WTC11 (cell line): Measurements from ENCODE around the gene STAT3. TPM values are rescaled to one million over a fixed set of nuclear protein-coding genes. Genes with fewer than 3 reads are reported as not detected.
"Not testable (repeated sequence)": the region's sequence is repeated elsewhere in the genome, so short reads cannot be mapped to it uniquely, and the experiment has no call there.

Experiments used
- ATAC-seq: fragments of 200-7000 bp; cut with Tn5 transposase; 2 replicates; pipeline ENCODE4 v1.10.0; 2021; ENCODE audit warnings: mild to moderate bottlenecking, moderate library complexity
- CTCF ChIA-PET: fragments of 300-600 bp; sonication (Branson Sonifier 250); formaldehyde crosslinking; loops from one replicate; lab custom pipeline; 2021; ENCODE audit warnings: antibody characterized with exemption; lab: Charles Lee
- POLR2A ChIA-PET: fragments of 350-600 bp; sonication (Branson Sonifier 250); formaldehyde crosslinking; loops from one replicate; lab custom pipeline; 2021; ENCODE audit warnings: antibody characterized with exemption; lab: Charles Lee
- DNase-seq: peaks from one replicate; pipeline ENCODE4 v3.0.0; 2021; ENCODE audit warnings: low spot score
- H3K27ac Mint-ChIP-seq: 2 replicates; pipeline ENCODE4 v1.8.0; 2021; ENCODE audit warnings: mixed read lengths
- H3K27me3 Mint-ChIP-seq: 2 replicates; pipeline ENCODE4 v1.8.0; 2021; ENCODE audit warnings: low read depth, mild to moderate bottlenecking, moderate library complexity, mixed read lengths
- H3K36me3 Mint-ChIP-seq: 2 replicates; pipeline ENCODE4 v1.8.0; 2021; ENCODE audit warnings: mixed read lengths
- H3K4me1 Mint-ChIP-seq: 2 replicates; pipeline ENCODE4 v1.8.0; 2022; ENCODE audit warnings: mixed read lengths
- H3K4me3 Mint-ChIP-seq: 2 replicates; pipeline ENCODE4 v1.8.0; 2021; ENCODE audit warnings: mild to moderate bottlenecking, moderate library complexity, mixed read lengths
- H3K9me3 Mint-ChIP-seq: 2 replicates; pipeline ENCODE4 v1.8.0; 2021; ENCODE audit warnings: mixed read lengths
- AR ChIP-seq: fragments of 250-450 bp; sonication (Bioruptor Pico); IDR thresholded peaks from 2 replicates; pipeline ENCODE4 v1.9.0; 2021; ENCODE audit warnings: mild to moderate bottlenecking
- FOXK1 ChIP-seq: sonication (generic); formaldehyde crosslinking; IDR thresholded peaks from 2 replicates; pipeline ENCODE4 v1.8.0; 2022; ENCODE audit warnings: mild to moderate bottlenecking, moderate library complexity, missing genetic modification reagents
- FOXP4 ChIP-seq: sonication (generic); formaldehyde crosslinking; IDR thresholded peaks from 2 replicates; pipeline ENCODE4 v1.8.0; 2022; ENCODE audit warnings: mild to moderate bottlenecking, missing genetic modification reagents
- IRF2 ChIP-seq: sonication (generic); formaldehyde crosslinking; IDR thresholded peaks from 2 replicates; pipeline ENCODE4 v1.8.0; 2022; ENCODE audit warnings: low read depth, missing genetic modification reagents, borderline replicate concordance
- SP1 ChIP-seq: sonication (generic); formaldehyde crosslinking; conservative IDR thresholded peaks from 2 replicates; pipeline ENCODE4 v1.8.1; 2022; ENCODE audit warnings: missing genetic modification reagents
- TEAD4 ChIP-seq: sonication (generic); formaldehyde crosslinking; IDR thresholded peaks from 2 replicates; pipeline ENCODE4 v1.8.0; 2022; ENCODE audit warnings: mild to moderate bottlenecking, missing genetic modification reagents
- ZBTB21 ChIP-seq: sonication (generic); formaldehyde crosslinking; IDR thresholded peaks from 2 replicates; pipeline ENCODE4 v1.8.1; 2023; ENCODE audit warnings: mild to moderate bottlenecking, missing genetic modification reagents, borderline replicate concordance
- ZNF263 ChIP-seq: sonication (generic); formaldehyde crosslinking; IDR thresholded peaks from 2 replicates; pipeline ENCODE4 v1.8.1; 2022; ENCODE audit warnings: low read depth, mild to moderate bottlenecking, moderate library complexity, missing genetic modification reagents
- ZNF317 ChIP-seq: sonication (generic); formaldehyde crosslinking; IDR thresholded peaks from 2 replicates; pipeline ENCODE4 v1.8.1; 2023; ENCODE audit warnings: low read depth, mild to moderate bottlenecking, moderate library complexity, missing genetic modification reagents, borderline replicate concordance
- ZNF396 ChIP-seq: fragments of 250-450 bp; sonication (Bioruptor Pico); IDR thresholded peaks from 2 replicates; pipeline ENCODE4 v1.8.0; 2021; ENCODE audit warnings: mild to moderate bottlenecking, moderate library complexity, borderline replicate concordance
- ZSCAN18 ChIP-seq: fragments of 250-450 bp; sonication (Bioruptor Pico); IDR thresholded peaks from 2 replicates; pipeline ENCODE4 v2.1.2; 2022; ENCODE audit warnings: mild to moderate bottlenecking, moderate library complexity
- total RNA-seq: library from RNA; stranded (reverse); gene quantifications from 3 replicates; pipeline ENCODE4 v1.2.3, GENCODE V29; 2021
- TF ChIP-seq, protein P1 (sequence below): sonication (generic); formaldehyde crosslinking; IDR thresholded peaks from 2 replicates; pipeline ENCODE4 v1.8.0; 2022; ENCODE audit warnings: mild to moderate bottlenecking, missing genetic modification reagents

Gene STAT3
- total RNA-seq, 1 experiment from 2014 or later = 98.0 TPM

- TF ChIP-seq AR (CRISPR knock-in tag) (no peak), ZSCAN18 (CRISPR knock-in tag) (no peak), FOXP4 (CRISPR knock-in tag) (no peak), FOXK1 (CRISPR knock-in tag) (peak; percentile 23; the same call in 1 of the 2 replicates)
Observed at GRCh38 chr17:42322382-42323267, 65.6 kb downstream of the STAT3 start (continued).

- H3K4me3 Mint-ChIP-seq = no peak overlapping the region
- ATAC-seq (no peak), DNase-seq (no peak)
- no peak overlapping the region for H3K27ac Mint-ChIP-seq
- POLR2A ChIA-PET = interaction anchor here (0.8 kb wide), 1 partner anchor 77 kb away, joined by 3 read pairs; no protein-coding TSS in a partner anchor
- no peak for TF ChIP-seq ZNF263 (CRISPR knock-in tag)
- no peak for TF ChIP-seq SP1 (CRISPR knock-in tag)
- no peak for TF ChIP-seq ZNF317 (CRISPR knock-in tag)
- TF ChIP-seq IRF2 (CRISPR knock-in tag) = no peak
- TF ChIP-seq ZNF396 = no peak
- no peak for TF ChIP-seq TEAD4 (CRISPR knock-in tag)
- TF ChIP-seq ZBTB21 (CRISPR knock-in tag) = no peak
- TF ChIP-seq, protein P1, sequence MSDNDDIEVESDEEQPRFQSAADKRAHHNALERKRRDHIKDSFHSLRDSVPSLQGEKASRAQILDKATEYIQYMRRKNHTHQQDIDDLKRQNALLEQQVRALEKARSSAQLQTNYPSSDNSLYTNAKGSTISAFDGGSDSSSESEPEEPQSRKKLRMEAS = no peak
- no peaks in the 10 kb centered on the region for H3K9me3 Mint-ChIP-seq
- peaks cover 70% of the 10 kb centered on the region for H3K36me3 Mint-ChIP-seq
- H3K27me3 Mint-ChIP-seq = no peaks in the 10 kb centered on the region
- CTCF ChIA-PET = interaction anchor here (1.0 to 5.4 kb wide), 7 partner anchors 9 to 206 kb away, joined by 3 to 123 read pairs (median 5); no protein-coding TSS in a partner anchor
- peaks cover 16% of the 10 kb centered on the region for H3K4me1 Mint-ChIP-seq
Observed at GRCh38 chr17:42321555-42321954, 66.7 kb downstream of the STAT3 start.

GRCh38 chr17:42317967-42318366 lies 70.3 kb downstream of the STAT3 start:
- H3K4me1 Mint-ChIP-seq = peaks cover 19% of the 10 kb centered on the region
- POLR2A ChIA-PET, H3K4me3 Mint-ChIP-seq, H3K27ac Mint-ChIP-seq, H3K27me3 Mint-ChIP-seq, DNase-seq, H3K9me3 Mint-ChIP-seq, ATAC-seq: not testable (repeated sequence)
- CTCF ChIA-PET = interaction anchor here (1.7 to 12.3 kb wide), 2 partner anchors 87 to 200 kb away, joined by 6 to 196 read pairs; no protein-coding TSS in a partner anchor
- H3K36me3 Mint-ChIP-seq = peaks cover 57% of the 10 kb centered on the region
